Psoas muscle (tissue), 8 donors: Measurements from ENCODE around the gene C1QC. TPM values are rescaled to one million over a fixed set of nuclear protein-coding genes. Genes with fewer than 3 reads are reported as not detected.

Experiments
- ATAC-seq, 4 donors: fragments of 200-7000 bp; cut with Tn5 transposase; one replicate each; pipeline ENCODE4 v1.9.1; 2020; ENCODE audit warnings: moderate library complexity in 3 of 4, mild to moderate bottlenecking in 2 of 4
- DNase-seq, 2 donors: peaks; one replicate each; pipeline ENCODE4 v3.0.0-alpha.2; 2020
- H3K27ac ChIP-seq: fragments of 200-600 bp; one replicate; pipeline ENCODE4 v1.8.0; 2022
- H3K27me3 ChIP-seq, 3 donors: fragments of 200-600 bp in 1 of 3; one replicate each; pipeline versions ENCODE4 v1.6.1 to v1.8.0; 2013 to 2022; ENCODE audit warnings: low read length in 2 of 3, mild to moderate bottlenecking in 2 of 3, moderate library complexity in 1 of 3; ENCODE audit not compliant: insufficient read depth in 3 of 3
- H3K36me3 ChIP-seq, 2 donors: fragments of 200-600 bp in 1 of 2; one replicate each; pipeline versions ENCODE4 v1.6.1 to v1.8.0; 2013 to 2022; ENCODE audit warnings: low read depth in 1 of 2, mild to moderate bottlenecking in 1 of 2, moderate library complexity in 1 of 2; ENCODE audit not compliant: insufficient read depth in 1 of 2
- H3K4me1 ChIP-seq: fragments of 200-600 bp; one replicate; pipeline ENCODE4 v1.8.0; 2022
- H3K4me3 ChIP-seq: fragments of 200-600 bp; one replicate; pipeline ENCODE4 v1.8.0; 2022; ENCODE audit warnings: mild to moderate bottlenecking
- H3K9me3 ChIP-seq: fragments of 200-600 bp; one replicate; pipeline ENCODE4 v1.8.0; 2022
- CTCF ChIP-seq: fragments of 200-600 bp; IDR thresholded peaks from one replicate; pipeline ENCODE4 v1.8.0; 2022; ENCODE audit warnings: antibody characterized with exemption
- WGBS, 3 donors: extraction: QIAGEN DNeasy Blood & Tissue Kit; methylation state at CpG; one replicate each; pipeline versions ENCODE4 v1.1.6 to v1.1.7; 2013; 5-methylcytosine and 5-hydroxymethylcytosine counted together
- intact Hi-C, 2 donors: fragments of 100-400 bp; cut with DNase I; formaldehyde crosslinking; loops; one replicate each; pipeline versions ENCODE4 v1.11.0 to v1.14.2; 2022
- polyA plus RNA-seq, 3 donors: library from polyadenylated mRNA; stranded (reverse); fragments of 200-250 nt; gene quantifications; one replicate each; pipeline ENCODE4 v1.2.3, GENCODE V29; 2013
- total RNA-seq, 4 donors: library from RNA; stranded (reverse); fragmentation: NEBNext Ultra II Directional in 2 of 4; extraction: Animal tissue kit (Norgen Biotek cat#: 25700) in 2 of 4; gene quantifications; one replicate each; pipeline versions ENCODE4 v1.2.1 to v1.2.4, GENCODE V29; 2021 to 2023
- donor health status: healthy with polysubstance abuse.
- donor health status: DM: no; HTN: no; CAD: no; lungs with moderate emphysema.
- donor health status: Bipolar disorder and iron deficiency.
- donor health status: healthy.
- donor health status: DM: yes; HTN: yes; CAD: no.
- donor health status: DM: no; HTN: no; CAD: no.
- donor health status: DM: no; HTN: no; CAD: no.
- donor health status: DM: yes; HTN: yes; CAD: no.

Gene C1QC
- total and polyA plus RNA-seq, 7 donors = 8.7 to 39.1 (median 24.2) TPM

DNA sequence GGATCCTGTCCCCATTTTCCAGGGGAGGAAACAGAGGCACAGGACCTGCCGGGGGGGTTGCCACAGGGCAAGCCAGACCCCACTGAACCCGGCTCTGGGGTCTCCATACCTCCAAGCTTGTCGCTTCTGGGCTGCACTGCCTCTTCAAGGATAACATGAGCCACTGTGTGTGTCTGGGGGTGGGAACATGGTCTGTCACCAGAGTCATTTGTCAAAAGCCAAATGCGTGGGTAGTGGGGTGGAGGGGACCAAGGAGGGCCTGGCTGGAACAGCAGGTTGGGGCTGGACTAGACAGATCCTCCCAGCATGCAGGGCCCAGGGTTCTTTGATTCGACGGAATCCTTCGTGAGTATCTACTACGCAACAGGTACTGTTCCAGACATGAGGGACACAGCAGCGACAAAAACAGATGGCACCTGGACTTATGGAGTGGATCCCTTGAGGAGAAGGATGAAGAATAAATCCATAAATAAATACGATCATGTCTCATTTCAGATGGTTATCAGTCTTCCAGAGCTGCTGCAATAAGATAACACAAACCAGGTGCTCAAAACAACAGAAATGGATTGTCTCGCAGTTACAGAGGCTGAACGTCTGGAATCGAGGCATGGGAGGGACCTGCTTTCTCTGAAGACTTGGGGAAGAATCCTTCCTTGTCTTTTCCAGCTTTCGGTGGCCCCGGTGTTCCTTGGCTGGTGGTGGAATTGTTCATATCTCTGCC lies 38.3 kb downstream of the C1QC start:
- no peaks in the 10 kb centered on the region for H3K36me3 ChIP-seq
- no peaks in the 10 kb centered on the region for H3K4me1 ChIP-seq
- ATAC-seq (no peak), DNase-seq (no peak)
- H3K27ac ChIP-seq = no peak overlapping the region
- 69 to 74% (median 74%) methylated on average over 15 of the region's 15 CpGs for WGBS, 3 donors
- H3K9me3 ChIP-seq = no peaks in the 10 kb centered on the region
- no peak for TF ChIP-seq CTCF
- intact Hi-C loops = no loop called here
- H3K4me3 ChIP-seq = no peak overlapping the region
- H3K27me3 ChIP-seq = peaks cover 0 to 40% (median 11%) of the 10 kb centered on the region in 3 donors

DNA sequence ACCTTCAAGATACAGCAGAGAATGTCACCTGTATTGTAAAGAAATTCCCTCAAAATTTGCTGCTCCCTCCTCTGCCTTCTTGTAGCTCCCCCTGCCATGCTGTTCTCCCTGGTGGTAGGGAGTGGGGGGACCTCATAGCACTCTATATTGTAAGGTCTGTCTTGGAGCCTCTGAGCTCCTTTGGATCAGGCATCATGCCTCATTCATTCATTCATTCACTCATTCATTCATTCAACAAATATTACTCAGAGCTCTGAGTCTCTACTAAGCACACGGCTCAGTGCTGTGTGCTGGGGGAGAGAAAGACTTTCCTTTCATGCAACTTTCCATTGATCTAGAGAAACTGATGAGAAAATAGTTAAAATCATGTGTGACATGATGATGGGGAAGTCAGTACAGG lies 40.1 kb downstream of the C1QC start:
- ATAC-seq = no peak
- H3K36me3 ChIP-seq = no peaks in the 10 kb centered on the region
- no peak overlapping the region for H3K4me3 ChIP-seq
- intact Hi-C loops = no loop called here
- TF ChIP-seq CTCF = no peak
- no peaks in the 10 kb centered on the region for H3K9me3 ChIP-seq
- no peak for DNase-seq
- H3K27ac ChIP-seq = no peak overlapping the region
- no peaks in the 10 kb centered on the region for H3K4me1 ChIP-seq
- WGBS, 3 donors = 58 to 73% (median 63%) methylated on average over 1 of the region's 1 CpG
- H3K27me3 ChIP-seq = peaks cover 0 to 45% (median 11%) of the 10 kb centered on the region in 3 donors

- 42 to 55% (median 53%) methylated on average over 10 of the region's 10 CpGs for WGBS, 3 donors
- intact Hi-C loops = no loop called here
- Histone ChIP-seq H3K27ac (no peak overlapping the region), H3K4me3 (no peak overlapping the region), H3K27me3 (peaks cover 0 to 46% (median 11%) of the 10 kb centered on the region in 3 donors), H3K9me3 (no peaks in the 10 kb centered on the region), H3K36me3 (no peaks in the 10 kb centered on the region), H3K4me1 (no peaks in the 10 kb centered on the region)
- ATAC-seq (no peak), DNase-seq (no peak)
- no peak for TF ChIP-seq CTCF
Observed at GRCh38 chr1:22685591-22686059, 42.2 kb downstream of the C1QC start.

DNA sequence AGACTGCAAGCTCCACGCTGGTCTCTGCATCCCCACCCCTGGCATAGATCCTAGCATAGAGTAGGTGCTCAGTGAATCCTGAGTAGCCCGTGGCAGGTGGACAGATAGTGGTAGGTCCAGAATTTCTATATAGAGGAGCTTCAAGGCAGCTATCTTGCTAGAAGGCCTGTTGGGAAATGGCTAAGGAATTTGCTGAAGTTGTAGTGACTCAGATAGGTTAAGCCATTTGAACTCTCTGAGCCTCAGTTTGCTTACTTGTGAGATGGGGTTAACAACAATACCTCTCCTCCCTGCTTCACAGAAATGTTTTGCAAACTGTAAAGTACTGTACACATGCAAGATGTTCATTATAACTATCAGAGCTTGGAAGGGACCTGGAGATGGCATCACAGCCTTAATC lies 43.8 kb downstream of the C1QC start:
- TF ChIP-seq CTCF = no peak
- Histone ChIP-seq H3K4me1 (no peaks in the 10 kb centered on the region), H3K27me3 (peaks cover 0 to 46% (median 11%) of the 10 kb centered on the region in 3 donors), H3K27ac (no peak overlapping the region), H3K9me3 (no peaks in the 10 kb centered on the region), H3K36me3 (no peaks in the 10 kb centered on the region), H3K4me3 (no peak overlapping the region)
- WGBS, 3 donors = 76 to 79% (median 77%) methylated on average over 2 of the region's 2 CpGs
- intact Hi-C loops = no loop called here
- DNase-seq (no peak), ATAC-seq (no peak)

DNA sequence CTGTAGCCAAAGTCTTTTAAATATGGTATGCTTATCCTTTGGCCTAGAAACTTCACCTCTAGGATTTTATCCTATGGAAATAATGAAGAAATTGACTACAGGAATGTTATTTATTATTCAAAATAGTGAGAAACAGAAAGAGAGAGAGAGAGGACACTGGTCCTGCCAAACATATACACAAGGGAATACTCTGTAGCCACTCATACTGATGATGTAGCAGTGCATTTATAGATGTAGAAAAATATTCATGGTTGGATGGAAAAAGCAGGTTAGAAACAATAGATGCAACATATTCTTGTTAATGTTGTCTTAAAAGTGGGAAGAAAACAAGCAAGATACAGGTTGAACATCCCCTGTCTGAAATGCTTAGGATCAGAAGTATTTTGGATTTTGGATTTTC lies 45.0 kb downstream of the C1QC start:
- intact Hi-C loops = no loop called here
- no peaks in the 10 kb centered on the region for H3K36me3 ChIP-seq
- H3K27me3 ChIP-seq = peaks cover 0 to 37% (median 7%) of the 10 kb centered on the region in 3 donors
- no peak overlapping the region for H3K4me3 ChIP-seq
- no peak for ATAC-seq
- no peak for DNase-seq
- no peak for TF ChIP-seq CTCF
- no peak overlapping the region for H3K27ac ChIP-seq
- no peaks in the 10 kb centered on the region for H3K4me1 ChIP-seq
- no peaks in the 10 kb centered on the region for H3K9me3 ChIP-seq
